Neural progenitor cell (in vitro differentiated cells): ENCODE results near the gene ASAP2. TPM values are rescaled to one million over a fixed set of nuclear protein-coding genes. Genes with fewer than 3 reads are reported as not detected.

Source experiments
- DNase-seq: peaks from one replicate; pipeline ENCODE4 v3.0.0-alpha.2; 2016; ENCODE audit warnings: low spot score
- H2AFZ ChIP-seq: fragments of 200-600 bp; sonication (generic); replicated peaks from 2 replicates; pipeline ENCODE4 v1.6.1; 2016; ENCODE audit warnings: antibody characterized with exemption
- H3F3A ChIP-seq: fragments of 200-600 bp; sonication (generic); 2 replicates; pipeline ENCODE4 v1.6.1; 2016; ENCODE audit warnings: antibody characterized with exemption, low read depth
- H3K27ac ChIP-seq: fragments of 200-600 bp; sonication (generic); 2 replicates; pipeline ENCODE4 v1.5.1; 2016; ENCODE audit warnings: mild to moderate bottlenecking
- H3K27me3 ChIP-seq: fragments of 200-600 bp; sonication (generic); 2 replicates; pipeline ENCODE4 v1.6.1; 2016; ENCODE audit warnings: mild to moderate bottlenecking, moderate library complexity
- H3K36me3 ChIP-seq: fragments of 200-600 bp; sonication (generic); 2 replicates; pipeline ENCODE4 v1.5.1; 2016
- H3K4me1 ChIP-seq: fragments of 200-600 bp; sonication (generic); 2 replicates; pipeline ENCODE4 v1.6.1; 2016; ENCODE audit warnings: mixed run types
- H3K4me2 ChIP-seq: fragments of 200-600 bp; sonication (generic); 2 replicates; pipeline ENCODE4 v1.6.1; 2016
- H3K4me3 ChIP-seq: fragments of 200-600 bp; sonication (generic); 2 replicates; pipeline ENCODE4 v1.5.1; 2016
- H3K79me2 ChIP-seq: fragments of 200-600 bp; sonication (generic); 2 replicates; pipeline ENCODE4 v1.6.1; 2016; ENCODE audit warnings: low read depth
- H3K9ac ChIP-seq: fragments of 200-600 bp; sonication (generic); 2 replicates; pipeline ENCODE4 v1.6.1; 2016
- H3K9me3 ChIP-seq: fragments of 200-600 bp; sonication (generic); 2 replicates; pipeline ENCODE4 v1.5.1; 2016; ENCODE audit warnings: low read depth
- H4K20me1 ChIP-seq: fragments of 200-600 bp; sonication (generic); 2 replicates; pipeline ENCODE4 v1.6.1; 2016; ENCODE audit warnings: low read depth
- H3K27ac Mint-ChIP-seq: 3 replicates; pipeline ENCODE4 v1.8.0; 2021; ENCODE audit warnings: mixed read lengths
- H3K27me3 Mint-ChIP-seq: 2 replicates; pipeline ENCODE4 v1.8.0; 2022; ENCODE audit warnings: low read depth, mild to moderate bottlenecking, inconsistent platforms, moderate library complexity, mixed read lengths; ENCODE audit not compliant: insufficient read depth
- H3K36me3 Mint-ChIP-seq: 3 replicates; pipeline ENCODE4 v1.8.0; 2021; ENCODE audit warnings: mixed read lengths
- H3K4me1 Mint-ChIP-seq: 3 replicates; pipeline ENCODE4 v1.8.0; 2021; ENCODE audit warnings: mixed read lengths
- H3K4me3 Mint-ChIP-seq: 3 replicates; pipeline ENCODE4 v1.8.0; 2021; ENCODE audit warnings: mild to moderate bottlenecking, moderate library complexity, mixed read lengths
- H3K9me3 Mint-ChIP-seq: 3 replicates; pipeline ENCODE4 v1.8.0; 2020; ENCODE audit warnings: mixed read lengths
- EZH2 ChIP-seq: fragments of 200-600 bp; sonication (generic); IDR thresholded peaks from 2 replicates; pipeline ENCODE4 v1.6.1; 2017; ENCODE audit warnings: antibody characterized with exemption, mild to moderate bottlenecking, moderate library complexity
- EZH2phosphoT487 ChIP-seq: fragments of 200-600 bp; sonication (generic); IDR thresholded peaks from 2 replicates; pipeline ENCODE4 v1.6.1; 2017; ENCODE audit warnings: antibody characterized with exemption
- total RNA-seq: library from RNA; depleted of rRNA; stranded (reverse); fragments of >200 nt; gene quantifications from 2 replicates; pipeline ENCODE4 v1.2.3, GENCODE V29; 2015; ENCODE audit warnings: low replicate concordance
- TF ChIP-seq, protein P1 (sequence below): fragments of 200-600 bp; sonication (generic); IDR thresholded peaks from 2 replicates; pipeline ENCODE4 v1.5.1; 2017; ENCODE audit warnings: antibody characterized with exemption, mild to moderate bottlenecking

Gene ASAP2
- total RNA-seq, 1 donor from 2014 or later: 31.7 TPM

- TF ChIP-seq, protein P1, sequence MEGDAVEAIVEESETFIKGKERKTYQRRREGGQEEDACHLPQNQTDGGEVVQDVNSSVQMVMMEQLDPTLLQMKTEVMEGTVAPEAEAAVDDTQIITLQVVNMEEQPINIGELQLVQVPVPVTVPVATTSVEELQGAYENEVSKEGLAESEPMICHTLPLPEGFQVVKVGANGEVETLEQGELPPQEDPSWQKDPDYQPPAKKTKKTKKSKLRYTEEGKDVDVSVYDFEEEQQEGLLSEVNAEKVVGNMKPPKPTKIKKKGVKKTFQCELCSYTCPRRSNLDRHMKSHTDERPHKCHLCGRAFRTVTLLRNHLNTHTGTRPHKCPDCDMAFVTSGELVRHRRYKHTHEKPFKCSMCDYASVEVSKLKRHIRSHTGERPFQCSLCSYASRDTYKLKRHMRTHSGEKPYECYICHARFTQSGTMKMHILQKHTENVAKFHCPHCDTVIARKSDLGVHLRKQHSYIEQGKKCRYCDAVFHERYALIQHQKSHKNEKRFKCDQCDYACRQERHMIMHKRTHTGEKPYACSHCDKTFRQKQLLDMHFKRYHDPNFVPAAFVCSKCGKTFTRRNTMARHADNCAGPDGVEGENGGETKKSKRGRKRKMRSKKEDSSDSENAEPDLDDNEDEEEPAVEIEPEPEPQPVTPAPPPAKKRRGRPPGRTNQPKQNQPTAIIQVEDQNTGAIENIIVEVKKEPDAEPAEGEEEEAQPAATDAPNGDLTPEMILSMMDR: no peak
- TF ChIP-seq EZH2 (no peak), EZH2phosphoT487 (no peak)
- peaks cover 8% of the 10 kb centered on the region for H3K79me2 ChIP-seq
- Mint-ChIP-seq H3K4me1 (peaks cover 8% of the 10 kb centered on the region), H3K27me3 (no peaks in the 10 kb centered on the region), H3K36me3 (peaks cover 33% of the 10 kb centered on the region), H3K9me3 (no peaks in the 10 kb centered on the region), H3K27ac (no peak overlapping the region), H3K4me3 (no peak overlapping the region)
- H3K4me2 ChIP-seq: no peak overlapping the region
- H3K27me3 ChIP-seq: no peaks in the 10 kb centered on the region
- no peak for DNase-seq
- H3K9me3 ChIP-seq: no peaks in the 10 kb centered on the region
- H3K36me3 ChIP-seq: no peaks in the 10 kb centered on the region
- H3K4me1 ChIP-seq: no peaks in the 10 kb centered on the region
- peaks cover 21% of the 10 kb centered on the region for H4K20me1 ChIP-seq
- no peak overlapping the region for H2AFZ ChIP-seq
- H3K4me3 ChIP-seq: no peak overlapping the region
- no peak overlapping the region for H3K9ac ChIP-seq
- H3F3A ChIP-seq: no peaks in the 10 kb centered on the region
- no peak overlapping the region for H3K27ac ChIP-seq
Measured at GRCh38 chr2:9282128-9283112, 75.8 kb downstream of the ASAP2 start.

- Histone ChIP-seq H2AFZ (no peak overlapping the region), H3K79me2 (no peaks in the 10 kb centered on the region), H3K4me3 (no peak overlapping the region), H3K4me1 (no peaks in the 10 kb centered on the region), H3K27me3 (no peaks in the 10 kb centered on the region), H4K20me1 (peaks cover 5% of the 10 kb centered on the region), H3K36me3 (no peaks in the 10 kb centered on the region), H3K27ac (no peak overlapping the region), H3K4me2 (no peak overlapping the region), H3K9ac (no peak overlapping the region), H3K9me3 (no peaks in the 10 kb centered on the region), H3F3A (no peaks in the 10 kb centered on the region)
- Mint-ChIP-seq H3K27ac (no peak overlapping the region), H3K27me3 (no peaks in the 10 kb centered on the region), H3K4me1 (peaks cover 19% of the 10 kb centered on the region), H3K36me3 (peaks cover 39% of the 10 kb centered on the region), H3K4me3 (no peak overlapping the region), H3K9me3 (no peaks in the 10 kb centered on the region)
- TF ChIP-seq EZH2 (no peak), EZH2phosphoT487 (no peak)
- TF ChIP-seq, protein P1: no peak
- DNase-seq: no peak
Measured at GRCh38 chr2:9284521-9285297, 78.1 kb downstream of the ASAP2 start.

DNA sequence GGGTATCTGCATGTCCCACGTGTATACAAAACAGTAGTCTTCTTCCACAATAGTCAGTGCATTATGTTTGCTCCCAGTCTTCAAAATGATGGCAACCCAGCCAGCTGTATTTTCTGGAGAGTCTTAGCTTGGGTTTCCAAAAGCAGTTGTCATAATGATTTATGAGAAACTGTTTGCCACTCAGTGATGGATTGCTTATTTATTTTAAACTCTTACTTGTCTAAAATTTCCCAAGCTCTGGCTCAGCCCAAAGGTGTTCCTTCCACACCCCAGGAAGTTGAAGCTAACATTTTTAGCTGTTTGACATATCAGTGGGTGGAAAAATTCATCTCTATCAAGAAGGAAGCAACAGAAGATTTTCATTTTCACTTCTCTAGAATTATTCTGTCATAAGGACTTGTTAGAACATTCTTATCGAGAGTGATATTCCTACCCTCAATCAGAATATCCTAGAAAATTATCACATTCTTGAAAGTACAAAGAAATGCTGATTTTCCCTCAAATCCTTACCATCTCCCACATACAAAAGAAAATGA, 78.8 kb downstream of the ASAP2 start:
- no peak overlapping the region for H3K9ac ChIP-seq
- Mint-ChIP-seq H3K27ac (no peak overlapping the region), H3K4me3 (no peak overlapping the region), H3K27me3 (no peaks in the 10 kb centered on the region), H3K4me1 (peaks cover 19% of the 10 kb centered on the region), H3K36me3 (peaks cover 39% of the 10 kb centered on the region), H3K9me3 (no peaks in the 10 kb centered on the region)
- no peaks in the 10 kb centered on the region for H3K27me3 ChIP-seq
- no peaks in the 10 kb centered on the region for H3F3A ChIP-seq
- no peak for DNase-seq
- no peaks in the 10 kb centered on the region for H3K4me1 ChIP-seq
- peaks cover 5% of the 10 kb centered on the region for H4K20me1 ChIP-seq
- H3K9me3 ChIP-seq: no peaks in the 10 kb centered on the region
- H3K36me3 ChIP-seq: no peaks in the 10 kb centered on the region
- H3K4me2 ChIP-seq: no peak overlapping the region
- no peak overlapping the region for H2AFZ ChIP-seq
- no peak overlapping the region for H3K27ac ChIP-seq
- H3K4me3 ChIP-seq: no peak overlapping the region
- TF ChIP-seq EZH2phosphoT487 (no peak), EZH2 (no peak)
- TF ChIP-seq, protein P1: no peak
- no peaks in the 10 kb centered on the region for H3K79me2 ChIP-seq
